HL-60 (cell line): ENCODE results near the gene ZNF580.

Experiments
- DNase-seq, 2 experiments: peaks; one replicate each; pipeline ENCODE4 v3.0.0-alpha.2; 2010 to 2020; ENCODE audit warnings: low read depth in 1 of 2, low spot score in 1 of 2
- H3K27ac ChIP-seq: fragments of 250-450 bp; sonication (Bioruptor Pico); replicated peaks from 2 replicates; pipeline ENCODE4 v1.5.1; 2020; ENCODE audit warnings: mild to moderate bottlenecking, moderate library complexity
- H3K27me3 ChIP-seq: fragments of 250-450 bp; sonication (Bioruptor Pico); 2 replicates; pipeline ENCODE4 v1.5.1; 2021; ENCODE audit warnings: mild to moderate bottlenecking, moderate library complexity; ENCODE audit not compliant: insufficient read depth, poor library complexity, severe bottlenecking
- H3K4me3 ChIP-seq: replicated peaks from 2 replicates; pipeline ENCODE4 v1.5.1; 2011; ENCODE audit warnings: mild to moderate bottlenecking, control low read depth, low read length; ENCODE audit not compliant: insufficient read depth
- CTCF ChIP-seq: IDR thresholded peaks from one replicate; pipeline ENCODE4 v1.5.1; 2011; ENCODE audit warnings: low read length, control low read depth, inconsistent platforms; ENCODE audit not compliant: insufficient read depth
- GABPA ChIP-seq: IDR thresholded peaks from 2 replicates; pipeline ENCODE4 v1.6.1; 2012; ENCODE audit warnings: low read depth
- POLR2AphosphoS5 ChIP-seq: IDR thresholded peaks from 2 replicates; pipeline ENCODE4 v1.6.1; 2012; ENCODE audit warnings: low read depth
- REST ChIP-seq: IDR thresholded peaks from 2 replicates; pipeline ENCODE4 v1.6.1; 2012; ENCODE audit warnings: low read depth; ENCODE audit not compliant: insufficient replicate concordance
- SPI1 ChIP-seq: IDR thresholded peaks from 2 replicates; pipeline ENCODE4 v1.6.1; 2012; ENCODE audit warnings: low read depth, mild to moderate bottlenecking, borderline replicate concordance

Gene ZNF580

GRCh38 chr19:55599842-55600661, 40.8 kb upstream of the ZNF580 start, which contains the start of gene ZNF524:
TSS of gene ZNF524 (plus strand) at chr19:55600288. CDS start at chr19:55602113, 1,825 bp downstream.
- Histone ChIP-seq H3K27ac (peak within 1 kb of the TSS; percentile 97), H3K4me3 (peak within 1 kb of the TSS; percentile 65), H3K27me3 (no peaks in the 10 kb centered on the region)
- TF ChIP-seq REST (peak; percentile 69), GABPA (no peak), SPI1 (no peak), POLR2AphosphoS5 (peak; percentile 59; the same call in 1 of the 2 replicates), CTCF (no peak)
- peak; percentile 75 to 89 for DNase-seq

GRCh38 chr19:55600662-55601028, 40.2 kb upstream of the ZNF580 start:
- DNase-seq, result no peak
- H3K4me3 ChIP-seq, result peak overlapping the region; percentile 65
- no peak for TF ChIP-seq SPI1
- TF ChIP-seq REST, result no peak
- no peak for TF ChIP-seq GABPA
- no peak for TF ChIP-seq CTCF
- H3K27ac ChIP-seq, result peak overlapping the region; percentile 97
- no peaks in the 10 kb centered on the region for H3K27me3 ChIP-seq

GRCh38 chr19:55601084-55601483, 39.7 kb upstream of the ZNF580 start:
- peak overlapping the region; percentile 97 for H3K27ac ChIP-seq

More at GRCh38 chr19:55601084-55601483, 39.7 kb upstream of the ZNF580 start:
- no peak for TF ChIP-seq SPI1
- no peak for TF ChIP-seq CTCF
- no peak for TF ChIP-seq POLR2AphosphoS5
- TF ChIP-seq GABPA, result no peak
- TF ChIP-seq REST, result no peak
- no peak for DNase-seq
- H3K27me3 ChIP-seq, result no peaks in the 10 kb centered on the region
- H3K4me3 ChIP-seq, result peak overlapping the region; percentile 65
